H9 (cell line): ENCODE results near the gene PHF21A. TPM values are rescaled to one million over a fixed set of nuclear protein-coding genes. Genes with fewer than 3 reads are reported as not detected.

Experiments used
- DNase-seq: peaks from one replicate; pipeline ENCODE4 v3.0.0-alpha.2; 2017
- H2AFZ ChIP-seq: one replicate; pipeline ENCODE4 v1.6.1; 2013; ENCODE audit warnings: mild to moderate bottlenecking, low read length, control low read depth, moderate library complexity
- H2AK5ac ChIP-seq: 2 replicates; pipeline ENCODE4 v1.6.1; 2013; ENCODE audit warnings: low read length, control low read depth, mixed read lengths; ENCODE audit not compliant: insufficient read length
- H2BK120ac ChIP-seq: one replicate; pipeline ENCODE4 v1.6.1; 2013; ENCODE audit warnings: low read depth, mild to moderate bottlenecking, low read length, control low read depth, inconsistent platforms; ENCODE audit not compliant: poor library complexity, severe bottlenecking
- H2BK12ac ChIP-seq: 2 replicates; pipeline ENCODE4 v1.6.1; 2013; ENCODE audit warnings: low read length, control low read depth, mixed read lengths, low read depth; ENCODE audit not compliant: insufficient read length
- H2BK15ac ChIP-seq: 2 replicates; pipeline ENCODE4 v1.6.1; 2013; ENCODE audit warnings: low read depth, low read length, control low read depth
- H2BK20ac ChIP-seq: one replicate; pipeline ENCODE4 v1.6.1; 2013; ENCODE audit warnings: low read depth, mild to moderate bottlenecking, low read length, control low read depth, inconsistent platforms; ENCODE audit not compliant: poor library complexity, severe bottlenecking
- H2BK5ac ChIP-seq: 2 replicates; pipeline ENCODE4 v1.6.1; 2013; ENCODE audit warnings: low read length, control low read depth, mixed read lengths; ENCODE audit not compliant: insufficient read length
- H3K14ac ChIP-seq: 2 replicates; pipeline ENCODE4 v1.6.1; 2013; ENCODE audit warnings: low read length, control low read depth; ENCODE audit not compliant: insufficient read depth
- H3K18ac ChIP-seq: 2 replicates; pipeline ENCODE4 v1.6.1; 2013; ENCODE audit warnings: low read depth, mild to moderate bottlenecking, mixed read lengths, low read length, control low read depth; ENCODE audit not compliant: insufficient read length
- H3K23ac ChIP-seq: 2 replicates; pipeline ENCODE4 v1.6.1; 2013; ENCODE audit warnings: low read length, control low read depth, mixed read lengths, low read depth; ENCODE audit not compliant: insufficient read length
- H3K23me2 ChIP-seq: 2 replicates; pipeline ENCODE4 v1.6.1; 2013; ENCODE audit warnings: low read depth, mild to moderate bottlenecking, mixed read lengths, low read length, control low read depth; ENCODE audit not compliant: insufficient read length, poor library complexity, severe bottlenecking
- H3K27ac ChIP-seq: 2 replicates; pipeline ENCODE4 v1.5.1; 2013; ENCODE audit warnings: low read length, control low read depth, mixed read lengths, low read depth; ENCODE audit not compliant: insufficient read length
- H3K27me3 ChIP-seq: 2 replicates; pipeline ENCODE4 v1.6.1; 2013; ENCODE audit warnings: low read length, control low read depth, inconsistent platforms; ENCODE audit not compliant: insufficient read depth
- H3K4ac ChIP-seq: 2 replicates; pipeline ENCODE4 v1.6.1; 2013; ENCODE audit warnings: low read depth, mild to moderate bottlenecking, control low read depth, inconsistent platforms, low read length, moderate library complexity
- H3K4me1 ChIP-seq: 2 replicates; pipeline ENCODE4 v1.6.1; 2013; ENCODE audit warnings: low read length, control low read depth, inconsistent platforms; ENCODE audit not compliant: insufficient read depth
- H3K4me2 ChIP-seq: 2 replicates; pipeline ENCODE4 v1.6.1; 2013; ENCODE audit warnings: low read length, control low read depth, mixed read lengths; ENCODE audit not compliant: insufficient read length, insufficient read depth
- H3K56ac ChIP-seq: 2 replicates; pipeline ENCODE4 v1.6.1; 2013; ENCODE audit warnings: low read depth, mild to moderate bottlenecking, mixed read lengths, low read length, control low read depth; ENCODE audit not compliant: insufficient read length
- H3K79me1 ChIP-seq: 2 replicates; pipeline ENCODE4 v1.6.1; 2013; ENCODE audit warnings: low read depth, mild to moderate bottlenecking, moderate library complexity, low read length, control low read depth, inconsistent platforms; ENCODE audit not compliant: insufficient read depth, poor library complexity, severe bottlenecking
- H3K79me2 ChIP-seq: 2 replicates; pipeline ENCODE4 v1.6.1; 2013; ENCODE audit warnings: low read length, control low read depth, inconsistent platforms; ENCODE audit not compliant: insufficient read depth
- H3K9ac ChIP-seq: 2 replicates; pipeline ENCODE4 v1.6.1; 2013; ENCODE audit warnings: low read length, control low read depth, mixed read lengths; ENCODE audit not compliant: insufficient read length; ENCODE audit errors: extremely low read depth
- H3K9me3 ChIP-seq: one replicate; pipeline ENCODE4 v1.6.1; 2013; ENCODE audit warnings: low read depth, low read length, inconsistent platforms; ENCODE audit not compliant: control insufficient read depth
- H3T11ph ChIP-seq: one replicate; pipeline ENCODE4 v1.6.1; 2013; ENCODE audit warnings: mild to moderate bottlenecking, low read length, control low read depth, inconsistent platforms
- H4K20me1 ChIP-seq: one replicate; pipeline ENCODE4 v1.6.1; 2013; ENCODE audit not compliant: control insufficient read depth, insufficient read length, insufficient read depth
- H4K5ac ChIP-seq: 2 replicates; pipeline ENCODE4 v1.6.1; 2013; ENCODE audit warnings: low read depth, mild to moderate bottlenecking, mixed read lengths, low read length, control low read depth; ENCODE audit not compliant: insufficient read length
- H4K8ac ChIP-seq: replicated peaks from 2 replicates; pipeline ENCODE4 v1.6.1; 2013; ENCODE audit warnings: low read length, control low read depth, mixed read lengths, low read depth; ENCODE audit not compliant: insufficient read length
- H4K91ac ChIP-seq: 2 replicates; pipeline ENCODE4 v1.6.1; 2013; ENCODE audit warnings: low read depth, mild to moderate bottlenecking, moderate library complexity, mixed read lengths, low read length, control low read depth; ENCODE audit not compliant: insufficient read length
- H3K27ac Mint-ChIP-seq, 3 experiments: 2 replicates in 2 of 3; 3 replicates in 1 of 3; pipeline ENCODE4 v1.8.0; 2020 to 2021; ENCODE audit warnings: mixed read lengths in 3 of 3, mild to moderate bottlenecking in 1 of 3, moderate library complexity in 1 of 3
- H3K27me3 Mint-ChIP-seq: 2 replicates; pipeline ENCODE4 v1.8.0; 2021; ENCODE audit warnings: low read depth, mild to moderate bottlenecking, moderate library complexity, mixed read lengths
- H3K36me3 Mint-ChIP-seq, 3 experiments: 2 replicates in 2 of 3; 3 replicates in 1 of 3; pipeline ENCODE4 v1.8.0; 2020 to 2021; ENCODE audit warnings: low read depth in 3 of 3, mixed read lengths in 3 of 3; ENCODE audit not compliant: insufficient read depth in 1 of 3
- H3K4me1 Mint-ChIP-seq, 2 experiments: 2 replicates each; pipeline ENCODE4 v1.8.0; 2020; ENCODE audit warnings: mixed read lengths in 2 of 2
- H3K4me3 Mint-ChIP-seq, 2 experiments: 2 replicates in 1 of 2; 3 replicates in 1 of 2; pipeline ENCODE4 v1.8.0; 2020 to 2021; ENCODE audit warnings: mild to moderate bottlenecking in 2 of 2, mixed read lengths in 2 of 2, moderate library complexity in 1 of 2
- H3K9me3 Mint-ChIP-seq, 2 experiments: 2 replicates in 1 of 2; 3 replicates in 1 of 2; pipeline ENCODE4 v1.8.0; 2020; ENCODE audit warnings: mild to moderate bottlenecking in 2 of 2, mixed read lengths in 2 of 2, moderate library complexity in 1 of 2
- CTCF ChIP-seq: fragments of 200-600 bp; sonication (generic); conservative IDR thresholded peaks from 3 replicates; pipeline ENCODE4 v1.8.0; 2021; ENCODE audit warnings: antibody characterized with exemption, mild to moderate bottlenecking
- WGBS: extraction: QIAGEN DNeasy Blood & Tissue Kit; methylation state at CpG from one replicate; pipeline ENCODE4 v1.1.7; 2013; ENCODE audit warnings: missing lambda C conversion rate, low lambda C conversion rate, mixed read lengths; ENCODE audit not compliant: insufficient read length; ENCODE audit errors: extremely low coverage; 5-methylcytosine and 5-hydroxymethylcytosine counted together
- total RNA-seq: library from RNA; stranded (reverse); gene quantifications from 2 replicates; pipeline ENCODE4 v1.2.1, GENCODE V29; 2021

The PHF21A gene
- total RNA-seq, 1 experiment from 2014 or later: 33.8 TPM

- Histone ChIP-seq H3K56ac (no peak overlapping the region), H2BK20ac (no peak overlapping the region), H3K14ac (no peak overlapping the region), H3K23me2 (no peaks in the 10 kb centered on the region), H4K91ac (no peak overlapping the region), H3K4me2 (no peak overlapping the region), H3T11ph (no peak overlapping the region), H3K4me1 (peaks cover 15% of the 10 kb centered on the region; the same call in 1 of the 2 replicates), H3K79me2 (no peaks in the 10 kb centered on the region), H3K27me3 (peaks cover 2% of the 10 kb centered on the region; the same call in 1 of the 2 replicates), H2BK5ac (no peak overlapping the region), H3K79me1 (no peaks in the 10 kb centered on the region), H3K4ac (no peak overlapping the region), H2BK120ac (no peak overlapping the region), H3K9ac (no peak overlapping the region), H2AK5ac (no peak overlapping the region), H4K8ac (no peak overlapping the region), H3K27ac (no peak overlapping the region), H3K9me3 (no peaks in the 10 kb centered on the region), H3K23ac (no peak overlapping the region), H2BK12ac (no peak overlapping the region), H4K20me1 (no peaks in the 10 kb centered on the region), H3K18ac (no peak overlapping the region), H2AFZ (no peak overlapping the region), H4K5ac (no peak overlapping the region), H2BK15ac (no peak overlapping the region)
- Mint-ChIP-seq H3K4me3 (no peak overlapping the region), H3K36me3 (peaks cover 0 to 11% (median 3%) of the 10 kb centered on the region in 3 experiments; a peak in 4 of 7 replicates), H3K27ac (peak overlapping the region in 2 of 3 experiments; percentile 97 to 98; a peak in 3 of 7 replicates), H3K27me3 (no peaks in the 10 kb centered on the region), H3K4me1 (peaks cover 70 to 82% of the 10 kb centered on the region in 2 experiments), H3K9me3 (no peaks in the 10 kb centered on the region)
- DNase-seq: no peak
- no peak for TF ChIP-seq CTCF
- no CpG with 5 or more reads among the region's 2 CpGs for WGBS
These were observed 70.6 kb downstream of the PHF21A start for GRCh38 chr11:46050662-46051061.
